Effector CD4-positive, alpha-beta T cell (primary cell): ENCODE measurements around the gene MRPL9.

Experiments used
- DNase-seq: peaks from one replicate; pipeline ENCODE4 v3.0.0-alpha.2; 2020

MRPL9 gene

DNA sequence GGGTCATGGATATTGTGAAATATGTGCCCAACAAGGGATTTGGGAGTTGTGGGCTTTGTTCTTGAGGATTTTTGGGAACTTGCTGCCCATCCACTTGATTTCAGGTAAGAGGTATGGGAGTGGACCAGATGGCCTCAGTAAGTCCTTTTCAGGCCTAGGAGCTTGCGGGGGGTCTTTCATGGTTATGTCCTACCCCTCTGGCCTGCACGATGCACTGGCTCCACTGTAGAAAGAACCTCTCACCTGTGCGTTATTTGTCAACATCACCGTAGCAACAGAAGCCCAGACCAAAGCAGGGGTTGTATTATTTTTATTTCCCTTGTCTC, 33.4 kb downstream of the MRPL9 start:
- no peak for DNase-seq

DNA sequence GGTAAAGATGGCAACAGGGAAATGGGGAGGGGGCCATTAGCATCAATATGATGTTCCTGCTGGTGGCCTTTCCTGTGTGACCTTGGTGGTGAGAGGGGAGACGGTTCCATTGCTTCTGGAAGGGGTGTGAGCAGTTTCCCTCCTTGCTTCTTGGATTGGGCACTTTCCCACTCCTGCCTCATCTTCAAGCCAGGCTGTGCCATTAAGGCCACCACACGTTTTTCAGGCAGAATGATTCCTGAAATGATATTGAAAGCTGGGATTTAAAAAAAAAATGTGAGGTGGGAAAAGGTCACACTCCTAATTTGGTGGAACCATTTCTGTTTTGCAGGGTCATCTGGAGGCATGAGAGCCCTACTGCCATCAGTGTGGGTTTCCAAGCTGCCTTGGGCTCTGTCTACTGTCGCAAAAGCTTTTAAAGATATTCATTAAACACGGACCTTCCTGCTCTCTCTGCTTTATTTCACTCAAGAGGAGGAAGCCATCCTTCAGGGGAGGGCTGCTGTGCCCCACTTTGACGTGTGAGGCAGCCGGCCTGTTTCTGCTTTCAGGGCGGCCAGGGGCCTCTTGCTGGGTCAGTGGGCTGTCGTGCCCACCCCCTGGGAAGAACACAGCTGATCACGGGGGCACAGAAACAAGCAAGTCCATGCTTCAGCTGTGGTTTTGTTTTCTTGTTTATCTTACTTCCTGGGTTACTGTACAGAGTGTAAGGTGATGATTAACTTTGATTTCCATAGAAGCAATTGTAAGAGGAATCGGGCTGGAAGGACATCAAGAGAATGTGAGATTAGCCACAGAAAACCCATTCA, 33.9 kb downstream of the MRPL9 start:
- no peak for DNase-seq

- DNase-seq = no peak
These were observed 34.9 kb downstream of the MRPL9 start for GRCh38 chr1:151728151-151729054.

GRCh38 chr1:151723726-151724370, 39.4 kb downstream of the MRPL9 start:
- DNase-seq = no peak

- DNase-seq = no peak
These were observed 41.3 kb downstream of the MRPL9 start for GRCh38 chr1:151721788-151722510.

DNA sequence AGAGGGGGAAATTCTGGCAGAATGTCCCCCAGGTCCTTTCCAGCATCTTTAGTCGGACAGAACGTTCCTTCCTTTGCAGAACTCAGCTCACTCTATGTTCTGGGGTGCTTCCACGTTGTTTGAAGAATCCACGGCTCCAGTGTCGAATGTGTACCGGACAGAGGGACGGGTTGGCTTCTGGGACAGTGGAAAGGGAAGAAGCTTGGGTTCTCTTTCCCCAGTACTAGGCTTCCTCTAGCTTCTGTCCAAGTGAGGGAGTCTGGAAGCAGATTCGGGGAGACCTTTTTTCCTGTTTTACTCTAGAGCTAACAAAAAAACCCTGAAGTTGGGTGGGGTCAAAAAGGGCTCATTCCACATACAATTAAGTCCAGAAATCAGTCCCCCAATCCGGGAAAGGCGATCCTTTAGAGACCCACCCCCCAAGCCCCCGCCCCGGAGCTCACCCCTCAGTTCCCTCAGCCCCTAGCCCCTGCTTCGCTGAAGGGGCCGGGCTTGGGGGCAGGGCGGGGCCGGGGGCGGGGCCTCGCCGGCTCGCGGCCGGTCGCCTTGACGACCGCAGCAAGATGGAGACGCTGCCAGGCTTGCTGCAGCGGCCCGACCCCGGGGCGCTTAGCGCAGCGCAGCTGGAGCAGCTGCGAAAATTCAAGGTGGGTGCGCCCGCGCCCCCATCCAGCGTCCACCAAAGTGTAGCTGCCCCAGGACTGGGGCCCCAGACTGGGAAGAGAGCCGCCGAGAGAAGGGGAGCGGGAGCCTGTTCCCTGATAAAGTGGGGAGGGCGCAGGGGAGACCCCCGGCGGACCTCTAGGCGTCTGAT, 42.1 kb downstream of the MRPL9 start, which contains the start of gene RIIAD1:
Gene RIIAD1, plus strand, starts transcription at position 549 of the 814 bp plus-strand sequence. Its CDS starts 15 bp downstream, at position 564.
- no peak for DNase-seq

- DNase-seq = no peak
These were observed 42.7 kb downstream of the MRPL9 start for GRCh38 chr1:151720554-151720953.

DNA sequence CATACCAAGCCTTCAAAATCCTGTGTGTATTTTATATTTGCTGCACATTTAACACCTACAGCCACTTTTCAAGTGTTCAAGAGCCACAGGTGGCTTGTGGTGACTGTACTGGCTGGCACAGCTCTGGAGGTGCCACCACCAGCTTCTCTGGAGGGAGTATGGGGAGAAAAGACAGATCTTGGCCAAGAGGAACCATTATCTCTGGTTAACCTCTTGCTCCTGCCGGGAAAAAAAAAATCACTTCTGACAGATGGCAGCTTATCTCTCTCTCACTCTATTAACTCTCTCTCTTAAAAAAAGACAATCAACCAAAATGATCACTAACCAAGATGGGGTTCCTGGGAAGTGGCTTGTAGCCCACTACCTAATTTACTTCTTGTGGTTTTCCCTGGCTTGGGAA, 43.2 kb downstream of the MRPL9 start:
- DNase-seq = no peak

DNA sequence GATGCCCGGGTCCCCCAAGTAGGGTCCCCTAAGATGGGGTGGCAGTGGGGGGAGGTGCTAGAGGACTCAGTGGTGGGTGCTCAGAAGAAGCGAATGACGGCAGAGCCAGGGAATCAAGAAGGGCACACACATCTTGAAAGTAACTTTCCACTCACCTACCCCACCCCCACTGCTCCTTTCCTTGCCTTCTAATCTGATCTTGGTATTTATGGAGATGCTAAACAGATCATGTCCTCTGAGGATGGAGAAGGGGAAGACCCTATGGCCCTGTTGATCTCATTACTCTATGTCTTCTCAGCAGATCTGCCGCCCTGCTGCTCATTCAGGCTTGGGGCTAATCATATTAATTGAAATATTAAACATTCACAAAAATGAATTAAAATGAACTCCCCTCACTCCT, 44.6 kb downstream of the MRPL9 start:
- no peak for DNase-seq

GRCh38 chr1:151718011-151718431, 45.3 kb downstream of the MRPL9 start:
- no peak for DNase-seq

GRCh38 chr1:151716771-151717631, 46.3 kb downstream of the MRPL9 start, which contains the start of gene CELF3:
CELF3 (minus strand) TSS chr1:151716803; CDS start chr1:151716020, 783 bp downstream.
- no peak for DNase-seq

GRCh38 chr1:151716405-151716762, 46.9 kb downstream of the MRPL9 start:
- DNase-seq = no peak

DNA sequence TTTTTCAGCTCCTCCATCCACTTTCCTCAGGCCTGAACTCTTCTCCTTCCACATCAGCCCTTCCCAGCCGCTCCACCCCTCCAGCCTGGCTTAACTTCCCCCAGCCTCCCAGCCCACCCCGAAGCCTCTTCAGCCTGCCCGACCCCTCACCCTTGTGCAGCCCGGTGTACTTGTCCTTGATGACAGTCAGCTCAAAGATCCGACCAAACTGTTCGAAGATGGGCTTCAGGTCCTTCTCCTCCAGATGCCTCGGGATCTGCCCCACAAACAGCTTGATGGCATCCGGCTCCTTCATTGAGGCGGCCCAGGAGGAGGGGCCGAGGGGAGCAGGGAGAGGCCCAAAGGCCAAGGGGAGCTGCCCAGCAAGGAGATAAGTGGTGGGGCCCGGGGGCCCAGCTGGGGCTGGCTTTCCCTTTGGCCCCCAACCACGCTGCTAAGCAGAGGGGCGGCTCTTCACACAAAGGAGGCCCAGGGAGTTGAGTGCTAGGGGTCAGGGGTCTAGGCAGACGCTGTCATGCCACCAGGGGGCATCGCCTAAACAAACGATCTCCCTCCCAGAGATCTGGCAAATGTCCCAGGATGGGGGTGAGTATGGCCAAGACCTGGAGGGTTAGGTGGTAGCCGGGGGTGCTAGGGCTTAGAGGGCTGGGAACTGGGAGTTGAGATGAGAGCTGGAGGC, 47.4 kb downstream of the MRPL9 start:
- no peak for DNase-seq

- DNase-seq = no peak
These were observed 48.2 kb downstream of the MRPL9 start for GRCh38 chr1:151714820-151715725.

- DNase-seq = no peak
These were observed 49.4 kb downstream of the MRPL9 start for GRCh38 chr1:151713874-151714273.

DNA sequence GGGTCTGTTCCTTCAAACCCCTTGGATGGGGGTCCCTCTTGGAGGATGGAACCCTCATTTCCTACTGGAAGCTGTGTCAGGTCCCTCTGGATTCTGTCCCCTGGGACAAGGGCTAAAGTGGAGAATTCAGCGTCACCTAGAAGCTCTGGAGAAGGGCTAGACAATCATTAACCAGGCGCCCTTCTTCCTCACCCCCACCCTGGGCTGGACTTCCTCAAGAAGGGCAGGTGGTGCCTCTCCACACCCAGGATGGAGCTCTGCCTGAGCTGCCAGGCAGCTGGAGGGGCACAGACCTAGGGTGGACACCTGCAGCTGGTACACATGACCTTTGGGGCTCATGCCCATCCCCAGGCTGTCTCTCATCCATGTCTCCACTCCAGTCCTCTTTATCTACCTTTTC, 50.3 kb downstream of the MRPL9 start:
- DNase-seq = no peak

DNA sequence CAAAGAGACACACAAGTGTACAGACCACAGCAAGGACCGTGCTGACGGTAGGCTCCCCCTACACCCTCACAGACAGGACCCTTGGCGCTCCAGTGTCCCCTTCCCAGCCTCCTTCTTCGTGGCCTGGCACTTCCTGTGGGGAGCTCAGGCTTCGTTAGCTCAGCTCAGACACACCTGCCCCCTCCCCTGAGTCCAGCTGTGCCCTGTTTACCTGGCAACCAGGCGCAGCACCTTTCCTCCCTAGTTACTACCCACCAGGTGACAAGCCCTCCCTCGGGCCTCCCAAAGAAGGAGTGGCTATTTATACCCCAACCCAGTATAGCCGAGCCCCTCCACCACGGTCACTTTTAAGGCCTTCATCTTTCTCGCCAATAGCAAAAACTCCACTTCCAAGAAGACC, 51.3 kb downstream of the MRPL9 start:
- no peak for DNase-seq

DNA sequence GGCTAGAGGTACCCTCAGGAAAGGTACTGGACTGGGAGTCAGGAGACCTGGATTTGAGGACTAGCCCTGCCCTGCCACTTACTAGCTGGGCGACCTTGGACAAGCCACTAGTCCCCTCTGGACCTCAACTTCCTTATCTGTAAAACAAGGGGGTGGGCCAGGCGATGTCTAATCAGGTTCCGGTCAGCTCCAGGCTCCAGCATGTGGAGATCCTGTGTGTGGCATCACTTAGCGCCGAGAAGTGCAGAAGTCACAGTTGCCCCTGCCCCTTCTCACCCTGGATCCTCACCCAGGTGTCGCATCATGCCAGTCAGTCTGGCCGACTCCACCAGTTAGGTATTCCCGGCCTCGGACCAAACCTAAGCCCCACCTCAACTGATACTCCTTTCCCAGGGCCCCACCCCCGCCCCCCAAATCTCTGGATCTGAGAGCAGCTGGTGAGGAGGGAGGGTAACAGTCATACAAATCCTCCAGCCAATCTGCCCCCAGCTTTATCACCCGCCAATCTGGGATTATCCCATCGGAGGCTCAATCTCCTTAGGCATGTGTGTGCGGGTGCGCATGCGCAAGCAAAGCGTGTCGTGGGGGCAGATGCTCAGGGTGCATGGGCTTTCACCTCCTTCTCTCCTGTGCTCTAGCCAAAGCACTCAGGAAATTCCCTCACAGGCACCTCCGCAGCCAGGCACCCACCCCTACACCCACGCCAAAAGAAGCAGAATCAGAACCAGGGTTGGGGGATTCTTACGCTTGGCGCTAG, 52.1 kb downstream of the MRPL9 start:
- DNase-seq = no peak
